GM12892 (cell line): ENCODE measurements around the gene CA6.

ENCODE experiments used
- POLR2AphosphoS5 ChIP-seq: IDR thresholded peaks from 2 replicates; pipeline ENCODE4 v1.6.1; 2011; ENCODE audit warnings: low read depth, low read length, control low read depth
- TAF1 ChIP-seq: IDR thresholded peaks from 2 replicates; pipeline ENCODE4 v1.6.1; 2011; ENCODE audit warnings: low read depth, mild to moderate bottlenecking, control low read depth, low read length, borderline replicate concordance

GRCh38 chr1:9010781-9011323, 65.2 kb downstream of the CA6 start:
- TF ChIP-seq POLR2AphosphoS5: no peak
- TF ChIP-seq TAF1: no peak
